Ishikawa (cell line): ENCODE data around the gene CNTNAP2.

Source experiments
- EP300 ChIP-seq: IDR thresholded peaks from 2 replicates; pipeline ENCODE4 v1.6.1; 2012; ENCODE audit warnings: borderline replicate concordance
- RAD21 ChIP-seq: IDR thresholded peaks from 2 replicates; pipeline ENCODE4 v1.6.1; 2012; ENCODE audit warnings: low read depth
- TAF1 ChIP-seq: IDR thresholded peaks from 2 replicates; pipeline ENCODE4 v1.6.1; 2012; ENCODE audit warnings: low read depth, mild to moderate bottlenecking
- TCF12 ChIP-seq: IDR thresholded peaks from 2 replicates; pipeline ENCODE4 v1.6.1; 2012; ENCODE audit warnings: low read depth
- TEAD4 ChIP-seq: IDR thresholded peaks from 2 replicates; pipeline ENCODE4 v1.6.1; 2012
- USF1 ChIP-seq: IDR thresholded peaks from 2 replicates; pipeline ENCODE4 v1.6.1; 2012
- YY1 ChIP-seq: IDR thresholded peaks from 2 replicates; pipeline ENCODE4 v1.6.1; 2012; ENCODE audit warnings: low read depth
- ZBTB7A ChIP-seq: IDR thresholded peaks from 2 replicates; pipeline ENCODE4 v1.6.1; 2012; ENCODE audit warnings: low read depth
- TF ChIP-seq, protein P1 (sequence below): IDR thresholded peaks from 2 replicates; pipeline ENCODE4 v1.6.1; 2012; ENCODE audit warnings: low read depth, mild to moderate bottlenecking

DNA sequence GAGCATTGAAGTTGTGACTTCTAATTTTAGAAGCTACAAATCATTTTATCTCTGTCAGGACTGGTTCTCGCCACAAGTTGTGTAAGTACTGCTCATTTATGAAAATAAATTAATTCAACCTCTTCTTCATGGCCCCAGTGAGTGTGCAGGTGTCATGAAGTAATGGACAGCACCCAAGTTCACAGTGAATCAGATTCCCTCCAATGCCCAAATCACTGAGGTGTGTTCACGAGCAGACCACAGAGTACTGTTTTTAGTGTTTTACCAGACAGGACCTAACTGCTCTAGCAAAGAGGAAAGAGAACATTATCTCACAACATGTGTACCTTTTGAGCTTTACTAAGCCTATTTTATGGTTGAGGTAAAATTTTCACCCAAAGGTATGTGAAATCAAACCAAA lies 980.0 kb downstream of the CNTNAP2 start:
- no peak for TF ChIP-seq TEAD4
- no peak for TF ChIP-seq EP300
- TF ChIP-seq YY1, result no peak
- no peak for TF ChIP-seq TAF1
- TF ChIP-seq RAD21, result no peak
- TF ChIP-seq ZBTB7A, result no peak
- TF ChIP-seq USF1, result no peak
- TF ChIP-seq TCF12, result no peak
- TF ChIP-seq, protein P1, sequence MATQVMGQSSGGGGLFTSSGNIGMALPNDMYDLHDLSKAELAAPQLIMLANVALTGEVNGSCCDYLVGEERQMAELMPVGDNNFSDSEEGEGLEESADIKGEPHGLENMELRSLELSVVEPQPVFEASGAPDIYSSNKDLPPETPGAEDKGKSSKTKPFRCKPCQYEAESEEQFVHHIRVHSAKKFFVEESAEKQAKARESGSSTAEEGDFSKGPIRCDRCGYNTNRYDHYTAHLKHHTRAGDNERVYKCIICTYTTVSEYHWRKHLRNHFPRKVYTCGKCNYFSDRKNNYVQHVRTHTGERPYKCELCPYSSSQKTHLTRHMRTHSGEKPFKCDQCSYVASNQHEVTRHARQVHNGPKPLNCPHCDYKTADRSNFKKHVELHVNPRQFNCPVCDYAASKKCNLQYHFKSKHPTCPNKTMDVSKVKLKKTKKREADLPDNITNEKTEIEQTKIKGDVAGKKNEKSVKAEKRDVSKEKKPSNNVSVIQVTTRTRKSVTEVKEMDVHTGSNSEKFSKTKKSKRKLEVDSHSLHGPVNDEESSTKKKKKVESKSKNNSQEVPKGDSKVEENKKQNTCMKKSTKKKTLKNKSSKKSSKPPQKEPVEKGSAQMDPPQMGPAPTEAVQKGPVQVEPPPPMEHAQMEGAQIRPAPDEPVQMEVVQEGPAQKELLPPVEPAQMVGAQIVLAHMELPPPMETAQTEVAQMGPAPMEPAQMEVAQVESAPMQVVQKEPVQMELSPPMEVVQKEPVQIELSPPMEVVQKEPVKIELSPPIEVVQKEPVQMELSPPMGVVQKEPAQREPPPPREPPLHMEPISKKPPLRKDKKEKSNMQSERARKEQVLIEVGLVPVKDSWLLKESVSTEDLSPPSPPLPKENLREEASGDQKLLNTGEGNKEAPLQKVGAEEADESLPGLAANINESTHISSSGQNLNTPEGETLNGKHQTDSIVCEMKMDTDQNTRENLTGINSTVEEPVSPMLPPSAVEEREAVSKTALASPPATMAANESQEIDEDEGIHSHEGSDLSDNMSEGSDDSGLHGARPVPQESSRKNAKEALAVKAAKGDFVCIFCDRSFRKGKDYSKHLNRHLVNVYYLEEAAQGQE, result no peak
